Esophagus squamous epithelium (tissue), 5 donors: ENCODE data around the gene B3GALT6. TPM values are rescaled to one million over a fixed set of nuclear protein-coding genes. Genes with fewer than 3 reads are reported as not detected.
A peak's percentile ranks its signal among the peaks of the same experiment; 100 is the strongest.

Experiments
- DNase-seq: peaks from one replicate; lab custom pipeline; 2025; lab: John Stamatoyannopoulos, UW
- H3K27ac ChIP-seq, 4 donors: fragments of 200-600 bp; sonication (generic); one replicate each; pipeline ENCODE4 v1.5.1; 2016 to 2019; ENCODE audit warnings: mild to moderate bottlenecking in 1 of 4
- H3K27me3 ChIP-seq, 4 donors: fragments of 200-600 bp; sonication (generic); 1 replicate in 3 of 4; 2 replicates in 1 of 4; pipeline versions ENCODE4 v1.5.1 to v1.6.0; 2017 to 2021; ENCODE audit warnings: antibody characterized with exemption in 1 of 4
- H3K36me3 ChIP-seq, 3 donors: fragments of 200-600 bp; sonication (generic); one replicate each; pipeline ENCODE4 v1.5.1; 2016 to 2019
- H3K4me1 ChIP-seq, 3 donors: fragments of 200-600 bp; sonication (generic); one replicate each; pipeline ENCODE4 v1.5.1; 2017 to 2019
- H3K4me3 ChIP-seq, 4 donors: fragments of 200-600 bp; sonication (generic); 1 replicate in 3 of 4; 2 replicates in 1 of 4; pipeline ENCODE4 v1.5.1; 2016 to 2019; ENCODE audit warnings: mild to moderate bottlenecking in 2 of 4, moderate library complexity in 1 of 4
- H3K9me3 ChIP-seq, 3 donors: fragments of 200-600 bp; sonication (generic); one replicate each; pipeline ENCODE4 v1.5.1; 2016 to 2019
- POLR2A ChIP-seq, 4 donors: fragments of 450-650 bp; IDR thresholded peaks; one replicate each; pipeline ENCODE4 v1.6.1; 2017; ENCODE audit warnings: antibody characterized with exemption in 4 of 4, mild to moderate bottlenecking in 4 of 4, moderate library complexity in 3 of 4
- WGBS, 2 donors: methylation state at CpG; one replicate each; pipeline ENCODE4 v1.1.5; 2018; 5-methylcytosine and 5-hydroxymethylcytosine counted together
- intact Hi-C: fragments of 100-400 bp; cut with DNase I; formaldehyde crosslinking; loops from one replicate; pipeline ENCODE4 v1.15.0; 2022
- total RNA-seq, 4 donors: library from RNA; depleted of rRNA; stranded (reverse); fragments of >200 nt; gene quantifications; one replicate each; pipeline ENCODE4 v1.1.0, GENCODE V29; 2016
- TF ChIP-seq, protein P1 (sequence below), 6 experiments: fragments of 450-650 bp in 4 of 6; fragments of 200-600 bp in 2 of 6; sonication (generic) in 2 of 6; IDR thresholded peaks; one replicate each; pipeline ENCODE4 v1.5.1; 2016 to 2019; ENCODE audit warnings: antibody characterized with exemption in 6 of 6, mild to moderate bottlenecking in 4 of 6, moderate library complexity in 4 of 6
- donor health status: DM: yes; HTN: yes; CAD: no.

B3GALT6 gene
- total RNA-seq, 4 donors from 2014 or later, result 13.5 to 17.5 (median 15.6) TPM

DNA sequence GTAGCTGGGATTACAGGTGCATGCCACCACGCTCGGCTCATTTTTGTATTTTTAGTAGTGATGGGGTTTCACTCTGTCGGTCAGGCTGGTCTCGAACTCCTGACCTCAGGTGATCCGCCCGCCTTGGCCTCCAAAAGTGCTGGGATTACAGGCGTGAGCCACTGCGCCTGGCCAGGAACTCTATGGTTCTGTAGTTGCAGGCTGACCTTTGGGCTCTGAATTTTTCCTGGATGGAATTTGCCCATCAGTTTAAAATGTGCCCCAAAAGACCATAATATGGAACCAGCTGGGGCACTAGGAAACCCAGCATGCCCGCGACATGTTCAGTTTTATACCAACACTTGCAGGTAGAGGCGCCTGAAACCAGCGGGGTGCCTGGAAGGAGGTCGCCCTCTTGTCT, 46.6 kb downstream of the B3GALT6 start:
- WGBS, 2 donors, result 85 to 91% methylated on average over 12 to 13 of the region's 13 CpGs
- H3K9me3 ChIP-seq, result no peaks in the 10 kb centered on the region
- H3K27me3 ChIP-seq, result no peaks in the 10 kb centered on the region
- intact Hi-C loops, result no loop called here
- TF ChIP-seq, protein P1, sequence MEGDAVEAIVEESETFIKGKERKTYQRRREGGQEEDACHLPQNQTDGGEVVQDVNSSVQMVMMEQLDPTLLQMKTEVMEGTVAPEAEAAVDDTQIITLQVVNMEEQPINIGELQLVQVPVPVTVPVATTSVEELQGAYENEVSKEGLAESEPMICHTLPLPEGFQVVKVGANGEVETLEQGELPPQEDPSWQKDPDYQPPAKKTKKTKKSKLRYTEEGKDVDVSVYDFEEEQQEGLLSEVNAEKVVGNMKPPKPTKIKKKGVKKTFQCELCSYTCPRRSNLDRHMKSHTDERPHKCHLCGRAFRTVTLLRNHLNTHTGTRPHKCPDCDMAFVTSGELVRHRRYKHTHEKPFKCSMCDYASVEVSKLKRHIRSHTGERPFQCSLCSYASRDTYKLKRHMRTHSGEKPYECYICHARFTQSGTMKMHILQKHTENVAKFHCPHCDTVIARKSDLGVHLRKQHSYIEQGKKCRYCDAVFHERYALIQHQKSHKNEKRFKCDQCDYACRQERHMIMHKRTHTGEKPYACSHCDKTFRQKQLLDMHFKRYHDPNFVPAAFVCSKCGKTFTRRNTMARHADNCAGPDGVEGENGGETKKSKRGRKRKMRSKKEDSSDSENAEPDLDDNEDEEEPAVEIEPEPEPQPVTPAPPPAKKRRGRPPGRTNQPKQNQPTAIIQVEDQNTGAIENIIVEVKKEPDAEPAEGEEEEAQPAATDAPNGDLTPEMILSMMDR (IDR thresholded peaks at IDR 0.05), result no peak
- no peak for TF ChIP-seq POLR2A (IDR thresholded peaks at IDR 0.05)
- no peak overlapping the region for H3K4me3 ChIP-seq
- peaks cover 16 to 41% (median 17%) of the 10 kb centered on the region in 3 donors for H3K4me1 ChIP-seq
- no peak for DNase-seq
- H3K36me3 ChIP-seq, result no peaks in the 10 kb centered on the region
- H3K27ac ChIP-seq, result no peak overlapping the region

DNA sequence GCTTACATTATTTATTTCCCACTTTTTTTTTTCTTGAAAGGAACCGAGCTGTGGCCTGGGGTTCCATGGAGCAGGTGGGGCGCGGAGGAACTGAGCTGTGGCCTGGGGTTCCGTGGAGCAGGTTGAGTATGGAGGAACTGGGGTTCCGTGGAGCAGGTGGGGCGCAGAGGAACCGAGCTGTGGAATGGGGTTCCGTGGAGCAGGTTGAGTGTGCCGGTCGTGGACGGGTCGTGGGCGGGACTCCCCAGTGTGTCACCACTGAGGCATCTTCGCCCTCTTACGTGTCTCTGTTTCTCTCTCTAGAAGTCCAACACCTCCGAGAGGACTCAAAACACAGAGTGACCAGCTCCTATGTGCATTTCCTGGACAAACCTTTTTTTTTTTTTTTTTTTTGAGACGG, 47.0 kb downstream of the B3GALT6 start:
- intact Hi-C loops, result no loop called here
- TF ChIP-seq, protein P1 (IDR thresholded peaks at IDR 0.05), result no peak
- no peak for TF ChIP-seq POLR2A (IDR thresholded peaks at IDR 0.05)
- WGBS, 2 donors, result 82 to 93% methylated on average over 10 to 12 of the region's 17 CpGs
- no peak overlapping the region for H3K4me3 ChIP-seq
- H3K36me3 ChIP-seq, result no peaks in the 10 kb centered on the region
- H3K27me3 ChIP-seq, result no peaks in the 10 kb centered on the region
- no peak for DNase-seq
- H3K9me3 ChIP-seq, result no peaks in the 10 kb centered on the region
- H3K27ac ChIP-seq, result no peak overlapping the region
- H3K4me1 ChIP-seq, result peaks cover 16 to 42% (median 17%) of the 10 kb centered on the region in 3 donors

DNA sequence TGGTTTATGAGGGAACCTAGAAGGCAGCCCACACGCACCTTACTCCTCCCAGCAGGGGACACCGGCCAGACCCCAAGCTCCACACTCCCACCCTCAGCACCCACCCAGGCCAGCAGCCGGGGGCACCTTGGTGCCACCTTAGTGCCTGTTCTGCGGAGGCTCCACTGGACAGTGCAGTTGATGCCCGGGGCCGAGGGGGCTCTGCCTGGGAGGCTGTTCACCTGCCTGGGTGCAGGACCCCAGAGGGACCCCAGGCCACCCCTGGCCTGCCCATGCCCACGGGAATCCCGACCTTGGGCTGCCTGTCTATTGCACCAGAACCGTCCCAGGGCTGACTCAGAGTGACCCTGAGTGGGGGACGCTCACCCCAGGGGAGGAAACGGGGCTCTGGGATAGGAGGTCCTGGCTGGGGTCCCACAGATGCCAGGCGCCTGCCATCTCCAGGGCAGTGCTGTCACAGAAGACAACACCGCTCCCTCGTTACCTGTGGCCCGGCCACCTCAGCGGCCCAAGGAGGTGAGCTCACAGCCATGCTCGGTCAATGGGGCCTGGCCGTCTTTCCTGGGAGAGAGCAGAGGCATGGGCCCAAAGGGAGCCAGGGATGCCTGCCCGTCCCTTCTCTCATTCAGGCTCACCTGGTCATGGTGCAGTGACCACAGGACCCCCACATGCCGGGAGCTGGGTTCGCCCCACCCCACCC, 48.9 kb downstream of the B3GALT6 start:
- H3K36me3 ChIP-seq, result no peaks in the 10 kb centered on the region
- intact Hi-C loops, result no loop called here
- no peaks in the 10 kb centered on the region for H3K9me3 ChIP-seq
- H3K27me3 ChIP-seq, result peaks cover 0 to 17% (median 0%) of the 10 kb centered on the region in 4 donors
- H3K27ac ChIP-seq, result peak overlapping the region in 1 of 4 donors; percentile 70
- peaks cover 9 to 34% (median 10%) of the 10 kb centered on the region in 3 donors for H3K4me1 ChIP-seq
- no peak overlapping the region for H3K4me3 ChIP-seq
- 85 to 92% methylated on average over 3 to 10 of the region's 21 CpGs for WGBS, 2 donors
- TF ChIP-seq POLR2A (IDR thresholded peaks at IDR 0.05), result no peak
- TF ChIP-seq, protein P1 (IDR thresholded peaks at IDR 0.05), result no peak
- DNase-seq, result no peak

DNA sequence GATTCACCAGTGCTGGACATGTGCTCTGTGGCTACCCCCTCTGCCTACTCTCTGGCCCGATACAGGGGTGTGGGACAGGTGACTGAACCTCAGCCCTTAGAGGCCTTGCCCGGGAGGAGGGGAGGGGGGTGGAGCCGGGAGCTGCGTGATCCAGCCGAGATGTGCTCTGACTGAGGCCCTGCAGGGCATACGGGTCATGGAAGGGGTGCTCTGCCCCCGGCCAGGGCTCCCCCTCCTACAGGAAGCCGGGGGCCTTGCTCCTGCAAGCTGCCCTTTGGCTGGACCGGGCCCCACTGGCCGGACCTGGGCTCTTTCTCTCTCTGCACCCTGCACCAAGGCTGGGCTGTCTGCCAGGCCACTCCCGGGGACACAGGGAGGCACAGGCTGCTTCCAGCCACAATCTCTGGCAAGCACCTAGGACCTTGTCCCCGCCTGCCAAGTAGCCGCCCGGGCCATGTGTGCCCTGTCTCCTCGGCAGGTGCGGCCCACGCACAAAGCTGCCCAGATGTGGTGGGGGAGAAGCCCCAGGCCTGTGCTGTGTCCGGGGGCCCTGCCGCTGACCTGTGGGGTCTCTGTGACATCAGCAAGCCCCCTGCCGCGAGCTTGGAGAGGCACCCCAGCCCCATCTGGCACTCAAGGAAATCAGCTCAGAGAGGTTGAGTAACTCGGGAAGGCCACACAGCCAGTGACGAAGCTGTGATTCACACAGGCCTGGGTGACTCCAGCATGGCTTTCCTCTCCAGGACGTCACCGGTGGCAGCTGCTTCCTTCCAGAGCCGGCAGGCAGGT, 49.7 kb downstream of the B3GALT6 start:
- Histone ChIP-seq H3K9me3 (no peaks in the 10 kb centered on the region), H3K27ac (peak overlapping the region; percentile 67 to 73 (median 70)), H3K36me3 (no peaks in the 10 kb centered on the region), H3K4me1 (peaks cover 9 to 34% (median 10%) of the 10 kb centered on the region in 3 donors), H3K27me3 (peaks cover 0 to 25% (median 0%) of the 10 kb centered on the region in 4 donors), H3K4me3 (no peak overlapping the region)
- intact Hi-C loops, result no loop called here
- DNase-seq, result no peak
- TF ChIP-seq, protein P1 (IDR thresholded peaks at IDR 0.05), result no peak
- no peak for TF ChIP-seq POLR2A (IDR thresholded peaks at IDR 0.05)
- WGBS, 2 donors, result 40% methylated on average over 1 of the region's 26 CpGs; no CpG with 5 or more reads in 1 of the 2 donors

DNA sequence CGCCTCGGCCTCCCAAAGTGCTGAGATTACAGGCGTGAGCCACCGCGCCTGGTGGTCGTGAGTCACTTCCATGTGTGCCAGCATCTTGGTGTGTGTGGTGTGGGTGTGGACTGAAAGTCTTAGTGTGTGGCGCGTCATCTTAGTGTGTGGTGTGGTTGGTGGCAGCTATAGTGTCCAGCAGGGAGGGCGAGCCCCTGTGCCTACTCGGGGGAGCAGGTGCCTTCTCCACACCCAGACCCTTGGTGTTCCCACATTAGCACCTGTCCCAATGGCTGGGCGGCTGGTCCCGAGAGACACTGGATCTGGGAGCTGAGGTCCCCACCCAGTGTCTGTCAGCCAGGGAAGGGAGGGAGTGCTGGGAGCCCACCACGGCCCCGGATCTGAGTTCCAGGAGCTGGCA, 51.0 kb downstream of the B3GALT6 start:
- 42 to 66% methylated on average over 6 to 7 of the region's 14 CpGs for WGBS, 2 donors
- Histone ChIP-seq H3K27ac (no peak overlapping the region), H3K36me3 (no peaks in the 10 kb centered on the region), H3K4me3 (no peak overlapping the region), H3K27me3 (peaks cover 0 to 38% (median 0%) of the 10 kb centered on the region in 4 donors), H3K4me1 (peaks cover 9 to 34% (median 10%) of the 10 kb centered on the region in 3 donors), H3K9me3 (no peaks in the 10 kb centered on the region)
- DNase-seq, result no peak
- intact Hi-C loops, result no loop called here
- no peak for TF ChIP-seq POLR2A (IDR thresholded peaks at IDR 0.05)
